Ishikawa (cell line): ENCODE measurements around the gene PARD3.

Experiments used
- CEBPB ChIP-seq: IDR thresholded peaks from 2 replicates; pipeline ENCODE4 v1.6.1; 2012
- CREB1 ChIP-seq: IDR thresholded peaks from 2 replicates; pipeline ENCODE4 v1.6.1; 2012; ENCODE audit warnings: low read depth
- EGR1 ChIP-seq: IDR thresholded peaks from 2 replicates; pipeline ENCODE4 v1.6.1; 2012
- EP300 ChIP-seq: IDR thresholded peaks from 2 replicates; pipeline ENCODE4 v1.6.1; 2012; ENCODE audit warnings: borderline replicate concordance
- FOXM1 ChIP-seq: IDR thresholded peaks from 2 replicates; pipeline ENCODE4 v1.6.1; 2012; ENCODE audit warnings: low read depth, borderline replicate concordance
- NFIC ChIP-seq: IDR thresholded peaks from 2 replicates; pipeline ENCODE4 v1.6.1; 2012
- RAD21 ChIP-seq: IDR thresholded peaks from 2 replicates; pipeline ENCODE4 v1.6.1; 2012; ENCODE audit warnings: low read depth
- REST ChIP-seq: IDR thresholded peaks from 2 replicates; pipeline ENCODE4 v1.6.1; 2012; ENCODE audit warnings: low read depth, mild to moderate bottlenecking
- TAF1 ChIP-seq: IDR thresholded peaks from 2 replicates; pipeline ENCODE4 v1.6.1; 2012; ENCODE audit warnings: low read depth, mild to moderate bottlenecking
- TCF12 ChIP-seq: IDR thresholded peaks from 2 replicates; pipeline ENCODE4 v1.6.1; 2012; ENCODE audit warnings: low read depth
- TEAD4 ChIP-seq: IDR thresholded peaks from 2 replicates; pipeline ENCODE4 v1.6.1; 2012
- USF1 ChIP-seq: IDR thresholded peaks from 2 replicates; pipeline ENCODE4 v1.6.1; 2012
- YY1 ChIP-seq: IDR thresholded peaks from 2 replicates; pipeline ENCODE4 v1.6.1; 2012; ENCODE audit warnings: low read depth
- ZBTB7A ChIP-seq: IDR thresholded peaks from 2 replicates; pipeline ENCODE4 v1.6.1; 2012; ENCODE audit warnings: low read depth
- TF ChIP-seq, protein P1 (sequence below): IDR thresholded peaks from 2 replicates; pipeline ENCODE4 v1.6.1; 2012

The PARD3 gene

GRCh38 chr10:34641913-34642558 is 173.1 kb downstream of the PARD3 start:
- no peak for TF ChIP-seq RAD21
- no peak for TF ChIP-seq CREB1
- TF ChIP-seq EP300 = no peak

DNA sequence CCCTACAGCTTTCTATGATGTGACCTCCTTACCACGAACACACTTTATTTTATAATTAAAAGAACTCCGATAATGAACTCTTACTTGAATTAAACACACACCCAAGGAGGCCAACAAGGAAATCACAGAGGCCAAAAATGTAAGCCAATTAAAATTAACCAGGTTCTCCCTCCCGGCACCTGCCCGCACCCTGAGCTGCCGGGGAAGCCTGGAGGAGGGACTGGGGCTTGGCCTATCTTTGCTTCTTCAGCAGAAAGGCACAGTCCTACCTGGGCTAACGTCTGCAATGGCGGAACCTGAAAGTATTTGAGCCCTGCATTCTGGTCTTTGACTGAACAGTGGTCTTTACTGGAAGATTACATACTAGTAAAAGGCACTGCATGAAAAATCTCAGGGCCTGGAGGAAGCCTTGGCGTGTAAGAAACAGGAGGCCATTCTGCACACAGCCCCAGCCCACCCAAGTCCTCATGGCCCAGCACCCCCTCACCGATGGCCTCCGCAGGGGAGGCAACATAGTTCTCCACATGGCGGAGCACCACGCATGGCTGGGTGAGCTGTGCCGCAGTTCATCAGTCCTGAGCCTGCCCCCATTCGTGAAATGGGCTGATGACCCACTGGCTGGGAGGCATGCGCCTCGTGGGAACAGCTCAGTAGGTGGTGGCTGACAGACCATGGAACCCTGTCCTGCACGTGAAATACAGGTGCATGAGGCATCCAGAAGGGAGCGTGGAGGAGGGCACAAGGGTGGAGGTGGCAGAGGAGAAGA is 173.8 kb downstream of the PARD3 start:
- TF ChIP-seq YY1 (no peak), EP300 (no peak), TAF1 (no peak), FOXM1 (no peak), REST (no peak), USF1 (no peak), CEBPB (no peak), CREB1 (no peak), ZBTB7A (no peak), RAD21 (no peak), EGR1 (no peak), NFIC (no peak)
- TF ChIP-seq, protein P1, sequence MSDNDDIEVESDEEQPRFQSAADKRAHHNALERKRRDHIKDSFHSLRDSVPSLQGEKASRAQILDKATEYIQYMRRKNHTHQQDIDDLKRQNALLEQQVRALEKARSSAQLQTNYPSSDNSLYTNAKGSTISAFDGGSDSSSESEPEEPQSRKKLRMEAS = no peak

DNA sequence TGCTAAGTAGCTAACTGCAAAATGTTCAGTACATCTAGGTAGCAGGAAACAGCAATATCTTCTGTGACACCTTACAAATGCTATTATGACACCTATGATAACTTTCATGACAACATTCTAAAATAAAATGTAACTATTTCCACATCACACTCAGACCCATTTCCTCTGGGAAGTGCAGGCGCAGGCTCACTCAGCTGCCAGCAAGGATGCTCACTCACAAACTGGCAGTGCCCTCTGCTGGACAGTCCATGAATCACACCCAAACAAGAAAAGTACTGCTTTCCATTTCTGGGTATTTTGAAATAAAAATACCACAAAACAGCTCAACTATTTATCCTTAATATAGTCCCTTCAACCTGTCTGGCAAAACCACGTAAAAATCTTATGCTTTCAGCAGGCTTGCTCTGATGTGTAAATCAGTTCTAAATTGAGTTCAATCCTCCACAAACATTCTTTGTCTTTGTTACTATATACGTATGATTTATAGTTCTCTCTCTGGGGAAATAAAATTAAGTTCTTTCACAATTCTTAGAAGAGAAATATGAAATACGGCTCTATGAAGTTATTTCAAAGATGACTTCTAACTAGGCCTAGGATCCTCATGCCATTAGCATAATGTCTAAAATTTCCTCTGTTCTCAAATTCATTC is 176.6 kb downstream of the PARD3 start:
- TF ChIP-seq, protein P1 = no peak
- TF ChIP-seq TCF12 (no peak), NFIC (peak; percentile 23; the same call in 1 of the 2 replicates), TEAD4 (no peak), RAD21 (peak; percentile 91), TAF1 (no peak)

GRCh38 chr10:34637418-34637911 is 177.6 kb downstream of the PARD3 start:
- peak; percentile 81 for TF ChIP-seq RAD21
- TF ChIP-seq, protein P1 = no peak
- no peak for TF ChIP-seq TAF1

- TF ChIP-seq FOXM1 = no peak
- TF ChIP-seq EP300 = no peak
- TF ChIP-seq CREB1 = no peak
- no peak for TF ChIP-seq TAF1
- no peak for TF ChIP-seq TEAD4
- TF ChIP-seq NFIC = no peak
- no peak for TF ChIP-seq TCF12
- TF ChIP-seq ZBTB7A = no peak
- TF ChIP-seq CEBPB = no peak
- TF ChIP-seq USF1 = no peak
- TF ChIP-seq EGR1 = no peak
- no peak for TF ChIP-seq YY1
- TF ChIP-seq, protein P1 = no peak
- no peak for TF ChIP-seq RAD21
- TF ChIP-seq REST = no peak
These were observed 180.0 kb downstream of the PARD3 start for GRCh38 chr10:34635111-34635510.
